ENCODE measurements around the gene KRTAP10-8.
"Not testable (repeated sequence)": the region's sequence is repeated elsewhere in the genome, so short reads cannot be mapped to it uniquely, and the experiment has no call there.

KRTAP10-8 gene

DNA sequence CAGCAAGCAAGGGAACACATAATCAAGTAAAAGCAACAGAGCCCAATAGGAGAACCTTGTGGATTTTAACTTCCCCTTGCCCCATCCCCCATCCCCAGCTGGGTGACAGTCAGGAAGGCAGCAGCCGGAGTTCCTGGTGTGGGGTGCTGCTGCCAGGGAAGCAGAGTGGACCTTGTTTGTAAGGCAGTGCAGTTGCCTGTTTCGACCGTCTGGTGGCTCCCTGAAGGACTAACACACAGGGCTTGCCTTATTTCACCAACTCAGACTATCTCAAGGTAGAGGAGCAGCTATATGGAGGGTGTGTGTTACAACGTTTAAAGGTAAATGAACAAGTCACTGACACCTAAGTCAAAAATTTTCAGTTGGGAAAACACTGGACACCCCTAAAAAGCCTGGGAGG lies 6.6 kb downstream of the KRTAP10-8 start:
- no peak for DNase-seq (ENCODE audit: low read depth)

DNA sequence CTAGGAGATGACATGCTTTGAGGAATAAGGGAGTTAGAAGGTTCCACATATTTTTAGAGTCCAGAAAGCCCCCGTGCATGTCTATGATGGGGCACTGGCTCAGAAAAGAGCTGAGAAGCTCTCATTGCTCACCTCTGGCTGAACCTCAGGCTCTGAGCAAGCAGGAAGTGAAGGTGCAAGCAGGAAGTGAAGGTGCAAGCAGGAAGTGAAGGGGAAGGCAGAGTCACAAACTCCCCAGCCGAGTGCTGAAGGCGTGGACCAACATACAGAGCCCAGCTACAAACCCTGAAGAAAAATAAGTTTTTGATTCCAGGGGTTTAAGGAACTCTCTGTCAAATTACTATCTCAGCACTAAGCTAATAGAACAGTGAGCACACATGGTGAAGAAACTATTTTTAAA lies 7.0 kb downstream of the KRTAP10-8 start:
- DNase-seq (ENCODE audit: low read depth) = no peak

DNA sequence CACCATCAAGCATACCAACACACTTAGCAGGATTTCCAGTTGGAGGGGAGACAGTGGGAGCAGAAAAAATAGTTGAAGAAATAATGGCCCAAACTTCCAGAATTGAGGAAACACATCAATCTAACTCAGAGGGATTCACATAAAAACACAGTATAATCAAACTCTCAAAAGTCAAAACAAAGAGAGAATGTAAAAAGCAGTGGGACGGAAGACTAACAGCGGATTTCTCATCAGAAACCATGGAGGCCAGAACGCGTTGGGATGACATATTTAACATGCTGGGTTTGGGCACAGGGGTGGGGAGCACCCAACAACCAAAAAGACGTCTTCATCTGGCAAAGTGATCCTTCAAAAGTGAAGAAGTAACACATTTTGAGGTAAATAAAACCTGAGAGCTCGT lies 8.0 kb downstream of the KRTAP10-8 start:
- no peak for DNase-seq (ENCODE audit: low read depth)

DNA sequence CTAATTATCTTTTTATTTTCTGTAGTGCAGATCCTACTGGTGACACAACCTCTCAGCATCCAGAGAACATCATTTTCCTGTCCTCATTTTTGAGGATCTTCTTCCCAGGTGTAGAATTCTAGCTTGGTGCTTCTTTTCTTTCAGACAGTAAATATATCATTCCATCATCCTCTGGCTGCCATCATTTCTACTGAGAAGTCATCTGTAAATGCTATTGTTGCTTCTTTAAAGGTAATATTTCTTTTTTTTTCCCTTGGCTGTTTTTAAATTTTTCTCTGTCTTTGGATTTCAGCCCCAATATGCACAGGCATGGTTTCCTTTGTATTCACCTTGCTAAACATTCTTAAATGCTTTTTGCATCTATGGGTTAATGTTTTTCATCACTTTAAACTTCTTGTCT lies 11.7 kb downstream of the KRTAP10-8 start:
- DNase-seq (ENCODE audit: low read depth) = no peak

DNA sequence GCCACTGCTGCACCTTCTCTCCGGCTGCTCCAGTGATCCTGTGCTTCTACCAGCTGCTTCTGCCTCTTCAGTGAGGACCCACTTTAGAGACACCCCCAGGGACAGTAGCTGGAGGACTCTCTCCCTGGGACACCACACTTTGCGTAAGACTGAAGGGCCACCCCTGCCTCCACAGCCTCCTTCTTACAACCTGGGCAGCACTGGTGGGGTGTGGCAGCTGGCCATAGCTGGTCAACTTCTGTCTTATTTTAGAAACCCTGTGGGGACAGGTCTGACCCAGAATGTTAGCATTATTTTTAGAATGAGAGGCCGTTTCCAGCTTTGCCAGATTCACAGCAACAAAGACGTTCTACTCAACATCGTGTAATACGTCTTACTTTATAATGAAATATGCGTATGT lies 13.9 kb downstream of the KRTAP10-8 start:
- DNase-seq (ENCODE audit: low read depth) = no peak

DNA sequence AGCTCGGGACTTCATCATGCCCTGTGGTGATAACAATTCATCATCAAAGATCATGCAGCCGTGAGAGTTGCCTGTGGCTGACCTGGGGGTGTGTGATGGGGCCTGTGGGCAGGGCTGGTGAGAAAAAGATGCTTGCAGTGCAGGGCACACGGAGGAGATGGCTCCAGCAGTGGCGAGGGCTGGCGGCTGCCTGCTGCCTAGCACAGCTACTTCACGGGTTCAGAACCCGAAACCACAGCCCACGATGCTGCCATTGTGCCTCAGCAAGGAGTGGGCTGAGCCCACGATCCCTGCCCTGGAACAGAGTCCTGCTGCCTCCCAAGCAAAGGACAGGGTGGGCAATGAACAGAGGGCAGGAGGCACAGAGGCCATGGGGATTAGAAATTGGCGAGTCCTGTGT lies 14.4 kb downstream of the KRTAP10-8 start:
- no peak for DNase-seq (ENCODE audit: low read depth)

DNA sequence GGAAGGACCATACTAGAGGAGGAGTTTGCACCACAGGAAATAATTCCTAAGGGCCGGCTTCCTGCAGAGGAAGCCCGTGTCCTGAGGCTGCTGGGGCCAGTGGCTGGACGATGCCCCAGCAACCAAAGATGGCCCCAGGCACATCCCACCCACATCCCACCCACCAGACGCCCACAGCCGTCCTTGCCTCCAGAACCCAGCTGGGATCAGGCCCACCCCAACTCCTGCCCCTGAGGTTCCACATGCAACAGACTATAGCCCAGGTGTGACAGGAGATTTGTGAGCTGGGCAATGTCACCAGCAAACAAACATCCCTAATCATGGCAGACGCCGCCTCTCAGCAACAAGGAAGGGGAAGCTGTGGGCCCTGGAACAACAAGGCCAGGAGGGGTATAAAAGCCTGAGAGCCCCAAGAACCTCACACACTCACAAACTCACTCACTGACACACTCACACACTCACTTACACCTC lies 14.8 kb downstream of the KRTAP10-8 start, which contains the start of gene KRTAP10-9:
Gene KRTAP10-9, plus strand, starts transcription at position 421 of the 471 bp plus-strand sequence. CDS start 79 bp downstream, outside the sequence.
- DNase-seq (ENCODE audit: low read depth) = no peak

DNA sequence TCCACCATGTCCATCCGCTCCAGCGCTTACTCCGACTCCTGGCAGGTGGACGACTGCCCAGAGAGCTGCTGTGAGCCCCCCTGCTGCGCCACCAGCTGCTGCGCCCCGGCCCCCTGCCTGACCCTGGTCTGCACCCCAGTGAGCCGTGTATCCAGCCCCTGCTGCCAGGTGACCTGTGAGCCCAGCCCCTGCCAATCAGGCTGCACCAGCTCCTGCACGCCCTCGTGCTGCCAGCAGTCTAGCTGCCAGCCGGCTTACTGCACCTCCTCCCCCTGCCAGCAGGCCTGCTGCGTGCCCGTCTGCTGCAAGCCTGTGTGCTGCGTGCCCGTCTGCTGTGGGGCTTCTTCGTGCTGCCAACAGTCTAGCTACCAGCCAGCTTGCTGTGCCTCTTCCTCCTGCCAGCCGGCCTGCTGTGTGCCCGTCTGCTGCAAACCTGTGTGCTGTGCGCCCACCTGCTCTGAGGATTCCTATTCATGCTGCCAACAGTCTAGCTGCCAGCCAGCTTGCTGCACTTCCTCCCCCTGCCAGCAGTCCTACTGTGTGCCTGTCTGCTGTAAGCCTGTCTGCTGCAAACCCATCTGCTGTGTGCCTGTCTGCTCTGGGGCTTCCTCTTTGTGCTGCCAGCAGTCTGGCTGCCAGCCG lies 15.4 kb downstream of the KRTAP10-8 start:
- not testable (repeated sequence) for DNase-seq (ENCODE audit: low read depth)

DNA sequence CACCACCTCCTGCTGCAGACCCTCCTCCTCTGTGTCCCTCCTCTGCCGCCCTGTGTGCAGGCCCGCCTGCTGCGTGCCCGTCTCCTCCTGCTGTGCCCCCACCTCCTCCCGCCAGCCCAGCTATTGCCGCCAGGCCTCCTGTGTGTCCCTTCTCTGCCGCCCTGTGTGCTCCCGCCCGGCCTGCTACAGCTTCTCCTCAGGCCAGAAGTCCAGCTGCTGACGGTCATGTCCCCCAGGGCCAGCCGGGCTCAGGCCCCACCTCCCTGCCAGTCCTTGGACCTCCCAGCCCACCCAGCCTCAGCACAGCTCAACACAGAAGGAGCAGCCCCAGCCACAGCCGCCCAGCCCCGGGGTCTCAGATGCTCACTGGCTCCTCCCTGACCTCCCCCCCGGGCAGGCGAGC lies 16.0 kb downstream of the KRTAP10-8 start:
- not testable (repeated sequence) for DNase-seq (ENCODE audit: low read depth)

DNA sequence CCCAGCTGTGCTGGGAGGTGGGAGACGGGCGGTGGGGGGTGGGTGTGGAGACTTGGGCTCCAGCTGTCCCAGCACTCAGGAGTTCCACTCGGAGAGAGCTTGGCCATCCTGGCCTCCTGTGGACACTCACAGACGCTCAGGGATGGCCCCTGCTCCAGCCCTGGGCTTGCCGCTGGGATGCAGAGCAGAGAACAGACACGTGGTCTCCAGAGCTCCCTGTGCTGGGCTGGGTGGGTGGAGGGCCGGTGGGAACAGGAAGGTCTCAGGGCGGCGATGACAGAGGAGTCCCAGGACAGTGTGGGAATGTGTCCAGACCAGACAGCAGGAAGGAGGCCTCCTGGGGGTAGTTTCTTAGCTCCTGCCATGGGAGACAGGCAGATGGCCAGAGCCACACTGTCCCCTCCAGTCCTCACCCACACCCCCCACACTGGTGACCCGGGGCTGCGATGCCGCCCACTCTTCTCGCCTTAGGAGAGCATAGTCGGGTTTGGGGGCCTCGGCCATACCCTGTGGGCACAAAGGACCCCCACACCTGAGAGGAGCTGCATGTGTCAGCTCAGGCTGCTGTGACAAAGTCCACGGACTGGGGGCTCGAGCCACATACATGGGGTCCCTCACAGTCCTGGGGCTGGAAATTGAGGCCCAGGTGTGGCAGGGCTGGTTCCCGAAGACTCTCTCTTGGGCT lies 17.0 kb downstream of the KRTAP10-8 start:
- no peak for DNase-seq (ENCODE audit: low read depth)

DNA sequence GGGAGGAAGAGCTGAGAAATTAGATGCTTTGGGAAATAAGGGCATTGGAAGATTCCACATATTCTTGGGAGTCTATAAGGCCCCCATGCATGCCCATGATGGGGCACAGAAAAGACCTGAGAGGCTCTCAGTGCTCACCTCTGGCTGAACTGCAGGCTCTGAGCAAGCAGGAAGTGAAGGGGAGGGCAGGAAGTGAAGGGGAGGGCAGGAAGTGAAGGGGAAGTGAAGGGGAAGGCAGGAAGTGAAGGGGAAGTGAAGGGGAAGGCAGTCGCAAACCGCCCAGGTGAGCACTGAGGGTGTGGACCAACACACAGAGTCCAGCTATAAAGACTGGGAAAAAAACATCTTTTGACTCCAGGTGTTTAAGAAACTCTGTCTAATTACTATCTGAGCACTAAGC lies 18.6 kb downstream of the KRTAP10-8 start:
- no peak for DNase-seq (ENCODE audit: low read depth)

DNA sequence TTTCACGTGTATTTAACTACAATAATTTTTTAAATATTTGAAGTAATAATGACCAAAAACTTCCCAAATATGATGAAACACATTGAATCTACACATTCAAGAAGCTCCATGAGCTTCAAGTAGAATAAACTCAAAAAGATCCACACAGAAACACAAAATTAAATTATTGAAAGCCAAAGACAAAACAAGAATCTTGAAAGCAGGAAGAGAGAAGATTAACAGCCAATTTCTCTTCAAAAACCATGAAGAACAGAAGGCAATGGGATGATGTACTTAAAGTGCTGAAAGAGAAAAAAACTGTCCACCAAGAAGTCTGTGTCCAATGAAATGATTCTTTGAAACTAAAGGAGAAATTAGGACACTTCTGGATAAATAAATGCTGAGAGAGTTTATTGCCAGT lies 20.2 kb downstream of the KRTAP10-8 start:
- DNase-seq (ENCODE audit: low read depth) = no peak

DNA sequence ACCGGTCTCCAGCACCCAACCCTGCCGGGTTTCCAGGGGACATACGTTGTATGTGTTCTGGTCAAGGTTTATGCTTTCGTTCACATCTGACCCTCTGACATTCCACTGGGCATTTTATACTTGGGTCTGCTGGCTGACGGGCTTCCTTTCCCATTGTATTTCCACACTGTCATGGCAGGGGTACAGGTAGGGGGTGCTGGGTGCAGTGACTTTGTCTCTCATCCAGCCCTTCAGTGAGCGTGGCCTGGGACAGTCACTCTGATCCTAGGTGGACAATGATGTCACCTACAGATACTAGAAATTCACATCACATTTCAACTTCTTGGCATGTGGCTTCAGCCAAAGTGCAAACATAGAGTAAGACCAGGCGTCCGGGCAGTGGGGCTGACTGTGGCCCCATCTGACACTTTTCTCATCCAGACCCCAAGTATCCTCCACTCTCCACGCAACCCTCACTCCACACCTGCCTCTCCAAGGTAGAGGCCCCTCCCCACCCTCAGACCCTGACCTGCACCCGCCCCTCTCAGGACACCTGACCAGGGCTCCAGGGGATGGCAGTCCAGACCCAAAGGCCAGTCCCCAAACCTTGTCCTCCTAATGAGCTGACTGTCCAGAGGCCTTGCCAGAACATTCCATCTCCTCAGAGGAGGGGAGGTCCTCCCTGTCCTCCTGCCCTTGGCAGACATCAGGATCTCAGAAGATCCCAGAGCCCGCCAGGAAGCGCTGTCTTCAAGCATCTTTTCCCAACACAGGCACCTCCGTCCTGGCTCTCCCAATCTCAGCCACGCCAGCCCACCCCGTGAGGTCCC lies 24.5 kb downstream of the KRTAP10-8 start:
- DNase-seq (ENCODE audit: low read depth) = no peak

DNA sequence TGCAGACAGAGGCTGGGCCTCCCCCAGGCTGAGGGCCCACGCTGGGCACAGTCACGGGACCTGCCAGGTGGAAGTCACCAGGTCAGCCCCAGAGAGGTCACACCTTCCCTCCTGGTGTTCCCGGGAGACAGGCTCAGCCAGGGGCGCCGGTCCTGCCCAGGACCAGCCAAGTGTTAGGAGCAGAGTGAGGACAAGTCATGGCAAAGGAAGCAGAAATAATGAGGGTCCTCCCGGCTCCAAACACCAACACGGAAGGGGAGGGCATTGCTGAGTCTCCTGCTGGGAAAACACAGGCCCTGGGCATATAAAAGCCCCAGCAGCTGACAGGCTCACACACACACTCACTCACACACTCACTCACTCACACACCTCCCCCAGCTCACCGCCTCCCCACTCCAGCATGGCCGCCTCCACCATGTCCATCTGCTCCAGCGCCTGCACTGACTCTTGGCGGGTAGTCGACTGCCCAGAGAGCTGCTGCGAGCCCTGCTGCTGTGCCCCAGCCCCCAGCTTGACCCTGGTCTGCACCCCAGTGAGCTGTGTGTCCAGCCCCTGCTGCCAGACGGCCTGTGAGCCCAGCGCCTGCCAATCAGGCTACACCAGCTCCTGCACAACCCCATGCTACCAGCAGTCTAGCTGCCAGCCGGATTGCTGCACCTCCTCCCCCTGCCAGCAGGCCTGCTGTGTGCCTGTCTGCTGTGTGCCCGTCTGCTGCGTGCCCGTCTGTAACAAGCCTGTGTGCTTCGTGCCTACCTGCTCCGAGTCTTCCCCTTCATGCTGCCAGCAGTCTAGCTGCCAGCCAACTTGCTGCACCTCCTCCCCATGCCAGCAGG lies 25.4 kb downstream of the KRTAP10-8 start, which contains the start of gene KRTAP10-10:
Gene KRTAP10-10, plus strand, starts transcription at position 339 of the 833 bp plus-strand sequence. Its CDS starts 62 bp downstream, at position 401.
- DNase-seq (ENCODE audit: low read depth) = no peak

DNA sequence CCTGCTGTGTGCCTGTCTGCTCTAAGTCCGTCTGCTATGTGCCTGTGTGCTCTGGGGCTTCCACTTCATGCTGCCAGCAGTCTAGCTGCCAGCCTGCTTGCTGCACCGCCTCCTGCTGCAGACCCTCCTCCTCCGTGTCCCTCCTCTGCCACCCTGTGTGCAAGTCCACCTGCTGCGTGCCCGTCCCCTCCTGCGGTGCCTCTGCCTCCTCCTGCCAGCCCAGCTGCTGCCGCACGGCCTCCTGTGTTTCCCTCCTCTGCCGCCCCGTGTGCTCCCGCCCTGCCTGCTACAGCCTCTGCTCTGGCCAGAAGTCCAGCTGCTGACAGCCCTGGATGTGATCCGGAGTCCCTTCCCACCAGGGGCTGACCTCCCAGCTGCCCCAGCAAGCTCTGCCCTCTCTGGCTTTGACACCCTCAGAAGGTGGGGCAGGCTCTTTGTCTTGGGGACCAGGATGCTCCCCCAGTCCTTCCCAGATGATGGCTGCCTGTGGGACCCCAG lies 26.0 kb downstream of the KRTAP10-8 start:
- not testable (repeated sequence) for DNase-seq (ENCODE audit: low read depth)

DNA sequence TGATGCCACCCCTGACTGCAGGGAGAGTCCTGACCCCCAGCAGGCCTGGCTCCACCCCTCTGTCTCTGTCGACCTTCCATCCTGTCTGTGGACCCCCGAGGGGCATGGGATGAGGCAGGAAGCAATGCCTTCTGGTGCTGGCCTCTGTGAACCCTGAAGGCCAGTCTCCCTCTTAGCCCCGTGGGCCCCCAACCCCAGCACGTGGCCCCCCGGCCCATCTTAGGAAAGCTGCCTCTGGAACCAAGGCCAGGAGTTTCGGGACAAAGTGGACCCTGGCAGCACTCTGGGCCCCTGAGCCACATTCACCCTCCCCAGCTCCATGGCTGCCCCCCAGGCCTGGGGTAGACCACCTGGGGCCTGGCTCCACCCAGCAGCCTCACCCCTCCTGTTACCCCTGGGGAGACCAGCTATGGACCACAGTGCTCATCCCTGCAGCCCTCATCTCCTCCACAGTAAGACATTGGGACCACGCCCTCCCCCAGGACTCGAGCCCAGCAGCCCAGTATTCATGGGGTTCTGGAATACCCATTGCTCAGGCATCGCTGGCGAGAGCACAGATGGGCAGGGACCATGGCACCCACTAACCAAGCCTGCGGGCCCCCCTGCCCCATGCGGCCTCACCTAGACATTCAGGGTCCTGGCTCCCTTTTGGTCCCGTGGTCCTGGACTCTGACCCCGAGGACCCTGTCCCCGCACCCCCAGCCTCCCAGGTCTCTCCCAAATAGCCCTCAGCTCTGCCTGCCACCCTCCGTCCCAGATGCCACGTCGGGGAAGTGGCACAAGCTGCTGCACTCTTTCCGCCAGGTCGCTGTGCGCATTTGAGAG lies 26.8 kb downstream of the KRTAP10-8 start:
- not testable (repeated sequence) for DNase-seq (ENCODE audit: low read depth)

DNA sequence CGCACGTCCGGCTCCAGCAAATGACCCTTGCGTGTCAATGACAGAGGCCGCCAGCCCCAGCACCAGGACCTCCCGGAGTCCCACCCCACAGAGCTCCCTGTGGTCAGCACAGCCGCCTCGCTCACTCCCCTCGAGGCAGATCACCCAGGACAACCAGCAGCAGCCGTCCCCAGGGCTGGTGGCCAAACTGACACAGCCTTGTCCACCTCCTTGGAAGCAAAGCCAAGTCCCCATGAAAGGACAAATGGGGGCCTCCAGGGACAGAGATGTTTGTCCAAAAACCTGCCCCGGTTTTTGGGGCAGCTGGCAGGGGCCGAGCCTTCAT lies 27.4 kb downstream of the KRTAP10-8 start:
- no peak for DNase-seq (ENCODE audit: low read depth)

DNA sequence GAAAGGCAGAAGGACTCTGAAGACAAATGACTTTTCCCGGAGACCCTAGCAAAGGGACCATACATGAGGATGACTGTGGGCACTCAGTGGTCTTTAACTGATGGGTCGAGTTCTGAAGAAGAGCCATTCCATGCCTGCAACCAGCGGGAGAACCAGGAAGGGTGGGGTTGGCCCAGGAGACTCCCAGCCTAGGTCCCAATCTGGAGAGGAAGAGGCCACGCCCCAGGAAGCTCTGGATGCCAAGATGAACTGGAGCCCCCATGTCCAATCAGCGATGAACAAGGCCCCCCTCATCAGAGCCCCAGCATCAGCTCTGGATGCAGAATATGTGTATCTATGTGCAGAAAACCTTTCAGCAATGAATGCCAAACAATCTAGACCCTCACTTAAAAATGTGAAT lies 28.9 kb downstream of the KRTAP10-8 start:
- DNase-seq (ENCODE audit: low read depth) = no peak

DNA sequence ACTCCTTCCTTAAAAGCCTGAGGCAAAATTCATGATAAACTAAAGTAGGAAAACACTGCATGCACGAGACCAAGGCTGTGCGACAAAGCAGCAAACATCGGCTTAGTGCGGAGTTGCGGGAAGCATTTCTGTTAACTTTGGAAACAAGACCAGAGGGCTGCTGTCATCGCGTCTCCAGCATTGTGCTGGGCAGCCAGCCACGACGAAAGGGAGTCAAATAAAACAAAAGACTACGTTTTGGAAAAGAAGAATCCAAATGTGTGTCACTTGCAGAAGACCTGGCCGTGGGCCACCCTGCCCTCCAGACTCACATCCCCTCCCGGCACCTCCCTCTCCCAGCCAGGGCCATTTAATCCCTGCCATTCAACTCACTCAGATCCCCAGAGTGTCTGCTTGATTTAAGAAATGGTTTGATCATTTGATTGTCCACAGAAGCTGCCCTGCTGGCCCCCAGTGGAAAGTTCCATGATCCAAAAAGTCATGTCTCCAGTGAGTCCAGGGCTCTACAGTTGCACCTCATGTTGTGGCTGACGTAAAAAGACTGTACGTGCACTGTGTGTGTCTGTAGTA lies 31.9 kb downstream of the KRTAP10-8 start:
- DNase-seq (ENCODE audit: low read depth) = no peak

DNA sequence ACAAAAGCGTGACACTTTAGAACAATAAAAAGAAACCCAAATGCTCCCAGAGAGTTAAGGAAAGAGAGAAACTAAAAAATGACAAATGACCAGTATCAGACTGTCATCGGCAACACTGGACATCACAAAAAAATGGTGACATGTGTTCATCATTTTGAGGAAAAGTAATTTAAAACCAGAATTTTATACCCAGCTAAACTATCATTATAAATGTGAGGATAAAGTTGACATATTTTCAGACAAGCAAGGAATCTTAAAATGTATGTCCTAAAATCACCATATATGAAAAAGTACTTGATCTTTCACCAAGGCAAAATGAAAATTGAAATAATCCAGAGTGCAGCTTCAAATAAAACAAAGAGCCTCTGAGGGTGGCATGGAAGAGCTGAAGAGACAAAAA lies 33.0 kb downstream of the KRTAP10-8 start:
- no peak for DNase-seq (ENCODE audit: low read depth)

All from stimulated activated CD8-positive, alpha-beta memory T cell treated with anti-CD3 and anti-CD28 coated beads, Interleukin-15, amount 100 ng/mL, for 24 hours (primary cell).